Neural progenitor cell (in vitro differentiated cells): ENCODE measurements around the gene FER1L5. TPM values are rescaled to one million over a fixed set of nuclear protein-coding genes. Genes with fewer than 3 reads are reported as not detected.
A peak's percentile ranks its signal among the peaks of the same experiment; 100 is the strongest.

ENCODE experiments used
- DNase-seq: peaks from one replicate; pipeline ENCODE4 v3.0.0-alpha.2; 2016; ENCODE audit warnings: low spot score
- H2AFZ ChIP-seq: fragments of 200-600 bp; sonication (generic); replicated peaks from 2 replicates; pipeline ENCODE4 v1.6.1; 2016; ENCODE audit warnings: antibody characterized with exemption
- H3F3A ChIP-seq: fragments of 200-600 bp; sonication (generic); 2 replicates; pipeline ENCODE4 v1.6.1; 2016; ENCODE audit warnings: antibody characterized with exemption, low read depth
- H3K27ac ChIP-seq: fragments of 200-600 bp; sonication (generic); 2 replicates; pipeline ENCODE4 v1.5.1; 2016; ENCODE audit warnings: mild to moderate bottlenecking
- H3K27me3 ChIP-seq: fragments of 200-600 bp; sonication (generic); 2 replicates; pipeline ENCODE4 v1.6.1; 2016; ENCODE audit warnings: mild to moderate bottlenecking, moderate library complexity
- H3K36me3 ChIP-seq: fragments of 200-600 bp; sonication (generic); 2 replicates; pipeline ENCODE4 v1.5.1; 2016
- H3K4me1 ChIP-seq: fragments of 200-600 bp; sonication (generic); 2 replicates; pipeline ENCODE4 v1.6.1; 2016; ENCODE audit warnings: mixed run types
- H3K4me2 ChIP-seq: fragments of 200-600 bp; sonication (generic); 2 replicates; pipeline ENCODE4 v1.6.1; 2016
- H3K4me3 ChIP-seq: fragments of 200-600 bp; sonication (generic); 2 replicates; pipeline ENCODE4 v1.5.1; 2016
- H3K79me2 ChIP-seq: fragments of 200-600 bp; sonication (generic); 2 replicates; pipeline ENCODE4 v1.6.1; 2016; ENCODE audit warnings: low read depth
- H3K9ac ChIP-seq: fragments of 200-600 bp; sonication (generic); 2 replicates; pipeline ENCODE4 v1.6.1; 2016
- H3K9me3 ChIP-seq: fragments of 200-600 bp; sonication (generic); 2 replicates; pipeline ENCODE4 v1.5.1; 2016; ENCODE audit warnings: low read depth
- H4K20me1 ChIP-seq: fragments of 200-600 bp; sonication (generic); 2 replicates; pipeline ENCODE4 v1.6.1; 2016; ENCODE audit warnings: low read depth
- H3K27ac Mint-ChIP-seq: 3 replicates; pipeline ENCODE4 v1.8.0; 2021; ENCODE audit warnings: mixed read lengths
- H3K27me3 Mint-ChIP-seq: 2 replicates; pipeline ENCODE4 v1.8.0; 2022; ENCODE audit warnings: low read depth, mild to moderate bottlenecking, inconsistent platforms, moderate library complexity, mixed read lengths; ENCODE audit not compliant: insufficient read depth
- H3K36me3 Mint-ChIP-seq: 3 replicates; pipeline ENCODE4 v1.8.0; 2021; ENCODE audit warnings: mixed read lengths
- H3K4me1 Mint-ChIP-seq: 3 replicates; pipeline ENCODE4 v1.8.0; 2021; ENCODE audit warnings: mixed read lengths
- H3K4me3 Mint-ChIP-seq: 3 replicates; pipeline ENCODE4 v1.8.0; 2021; ENCODE audit warnings: mild to moderate bottlenecking, moderate library complexity, mixed read lengths
- H3K9me3 Mint-ChIP-seq: 3 replicates; pipeline ENCODE4 v1.8.0; 2020; ENCODE audit warnings: mixed read lengths
- CTCF ChIP-seq: fragments of 200-600 bp; sonication (generic); IDR thresholded peaks from 2 replicates; pipeline ENCODE4 v1.5.1; 2017; ENCODE audit warnings: antibody characterized with exemption, mild to moderate bottlenecking
- EZH2 ChIP-seq: fragments of 200-600 bp; sonication (generic); IDR thresholded peaks from 2 replicates; pipeline ENCODE4 v1.6.1; 2017; ENCODE audit warnings: antibody characterized with exemption, mild to moderate bottlenecking, moderate library complexity
- EZH2phosphoT487 ChIP-seq: fragments of 200-600 bp; sonication (generic); IDR thresholded peaks from 2 replicates; pipeline ENCODE4 v1.6.1; 2017; ENCODE audit warnings: antibody characterized with exemption
- total RNA-seq: library from RNA; depleted of rRNA; stranded (reverse); fragments of >200 nt; gene quantifications from 2 replicates; pipeline ENCODE4 v1.2.3, GENCODE V29; 2015; ENCODE audit warnings: low replicate concordance

FER1L5 gene
- total RNA-seq, 1 donor from 2014 or later = 1.7 TPM

GRCh38 chr2:96697476-96697875 lies 54.9 kb downstream of the FER1L5 start:
- H3K4me3 Mint-ChIP-seq = no peak overlapping the region
- H3K79me2 ChIP-seq = no peaks in the 10 kb centered on the region
- no peaks in the 10 kb centered on the region for H3K36me3 ChIP-seq
- H3K27ac ChIP-seq = no peak overlapping the region
- no peak overlapping the region for H3K4me2 ChIP-seq
- H3F3A ChIP-seq = no peaks in the 10 kb centered on the region
- H3K9me3 ChIP-seq = no peaks in the 10 kb centered on the region
- H3K36me3 Mint-ChIP-seq = peaks cover 10% of the 10 kb centered on the region
- no peak overlapping the region for H3K27ac Mint-ChIP-seq
- no peaks in the 10 kb centered on the region for H4K20me1 ChIP-seq
- H3K9ac ChIP-seq = no peak overlapping the region
- DNase-seq = no peak
- TF ChIP-seq EZH2phosphoT487 (no peak), EZH2 (no peak)
- no peaks in the 10 kb centered on the region for H3K27me3 ChIP-seq
- no peak overlapping the region for H2AFZ ChIP-seq
- no peaks in the 10 kb centered on the region for H3K4me1 ChIP-seq
- H3K4me3 ChIP-seq = no peak overlapping the region
- H3K4me1 Mint-ChIP-seq = peaks cover 7% of the 10 kb centered on the region
- H3K9me3 Mint-ChIP-seq = no peaks in the 10 kb centered on the region
- peaks cover under 1% of the 10 kb centered on the region for H3K27me3 Mint-ChIP-seq

GRCh38 chr2:96698221-96698861 lies 55.8 kb downstream of the FER1L5 start:
- Histone ChIP-seq H3K36me3 (no peaks in the 10 kb centered on the region), H3K27ac (no peak overlapping the region), H3K9me3 (no peaks in the 10 kb centered on the region), H3K9ac (no peak overlapping the region), H3K79me2 (no peaks in the 10 kb centered on the region), H2AFZ (no peak overlapping the region), H3K4me1 (no peaks in the 10 kb centered on the region), H4K20me1 (peaks cover under 1% of the 10 kb centered on the region), H3F3A (no peaks in the 10 kb centered on the region), H3K4me2 (no peak overlapping the region), H3K27me3 (no peaks in the 10 kb centered on the region), H3K4me3 (no peak overlapping the region)
- no peak for DNase-seq
- TF ChIP-seq EZH2phosphoT487 (no peak), CTCF (no peak), EZH2 (no peak)
- Mint-ChIP-seq H3K27ac (no peak overlapping the region), H3K4me3 (no peak overlapping the region), H3K9me3 (no peaks in the 10 kb centered on the region), H3K4me1 (peaks cover 7% of the 10 kb centered on the region), H3K36me3 (peaks cover 13% of the 10 kb centered on the region), H3K27me3 (no peaks in the 10 kb centered on the region)

- no peak overlapping the region for H2AFZ ChIP-seq
- no peak overlapping the region for H3K4me3 ChIP-seq
- H3K9me3 ChIP-seq = no peaks in the 10 kb centered on the region
- no peaks in the 10 kb centered on the region for H3F3A ChIP-seq
- H4K20me1 ChIP-seq = peaks cover 2% of the 10 kb centered on the region
- no peaks in the 10 kb centered on the region for H3K36me3 ChIP-seq
- Mint-ChIP-seq H3K36me3 (peaks cover 13% of the 10 kb centered on the region), H3K4me3 (peak overlapping the region; percentile 14), H3K27me3 (no peaks in the 10 kb centered on the region), H3K9me3 (no peaks in the 10 kb centered on the region), H3K4me1 (peaks cover 7% of the 10 kb centered on the region), H3K27ac (peak overlapping the region; percentile 72)
- no peak overlapping the region for H3K27ac ChIP-seq
- no peak for DNase-seq
- H3K79me2 ChIP-seq = no peaks in the 10 kb centered on the region
- H3K4me2 ChIP-seq = no peak overlapping the region
- H3K9ac ChIP-seq = no peak overlapping the region
- TF ChIP-seq EZH2 (no peak), EZH2phosphoT487 (no peak)
- no peaks in the 10 kb centered on the region for H3K4me1 ChIP-seq
- H3K27me3 ChIP-seq = no peaks in the 10 kb centered on the region
Observed at GRCh38 chr2:96699021-96699420, 56.5 kb downstream of the FER1L5 start.

GRCh38 chr2:96699621-96700020 lies 57.1 kb downstream of the FER1L5 start:
- H3K27me3 Mint-ChIP-seq = no peaks in the 10 kb centered on the region
- peak overlapping the region; percentile 72 for H3K27ac Mint-ChIP-seq
- H3F3A ChIP-seq = no peaks in the 10 kb centered on the region
- no peaks in the 10 kb centered on the region for H3K9me3 Mint-ChIP-seq
- H3K27ac ChIP-seq = no peak overlapping the region
- peaks cover 17% of the 10 kb centered on the region for H3K36me3 Mint-ChIP-seq
- no peak overlapping the region for H3K4me3 ChIP-seq
- no peak overlapping the region for H3K4me2 ChIP-seq
- no peak for DNase-seq
- no peaks in the 10 kb centered on the region for H3K36me3 ChIP-seq
- no peak overlapping the region for H2AFZ ChIP-seq
- H3K27me3 ChIP-seq = no peaks in the 10 kb centered on the region
- H4K20me1 ChIP-seq = peaks cover 2% of the 10 kb centered on the region
- H3K9ac ChIP-seq = no peak overlapping the region
- peaks cover 4% of the 10 kb centered on the region for H3K4me1 Mint-ChIP-seq
- H3K9me3 ChIP-seq = no peaks in the 10 kb centered on the region
- no peaks in the 10 kb centered on the region for H3K79me2 ChIP-seq
- H3K4me3 Mint-ChIP-seq = no peak overlapping the region
- TF ChIP-seq CTCF (no peak), EZH2phosphoT487 (no peak), EZH2 (no peak)
- no peaks in the 10 kb centered on the region for H3K4me1 ChIP-seq
